Fibroblast of lung (primary cell): ENCODE measurements around the gene FBXO39. TPM values are rescaled to one million over a fixed set of nuclear protein-coding genes. Genes with fewer than 3 reads are reported as not detected.

Experiments used
- DNase-seq, 2 donors: peaks; one replicate each; pipeline versions ENCODE4 v3.0.0 to v3.0.0-alpha.2; 2010; ENCODE audit warnings: low read depth in 2 of 2
- H2AFZ ChIP-seq: 2 replicates; pipeline ENCODE4 v1.5.1; 2012; ENCODE audit warnings: low read length, control low read depth, inconsistent platforms
- H3K27ac ChIP-seq: 2 replicates; pipeline ENCODE4 v1.5.1; 2011; ENCODE audit warnings: low read length, control low read depth; ENCODE audit not compliant: insufficient read depth
- H3K27me3 ChIP-seq: 2 replicates; pipeline ENCODE4 v1.5.1; 2011; ENCODE audit warnings: mild to moderate bottlenecking, low read length; ENCODE audit not compliant: control insufficient read depth, insufficient read depth
- H3K36me3 ChIP-seq: 2 replicates; pipeline ENCODE4 v1.5.1; 2011; ENCODE audit warnings: low read length; ENCODE audit not compliant: control insufficient read depth, insufficient read depth
- H3K4me1 ChIP-seq: 2 replicates; pipeline ENCODE4 v1.5.1; 2011; ENCODE audit warnings: low read length; ENCODE audit not compliant: control insufficient read depth, insufficient read depth; ENCODE audit errors: extremely low read depth
- H3K4me2 ChIP-seq: 2 replicates; pipeline ENCODE4 v1.5.1; 2011; ENCODE audit warnings: low read length, control low read depth; ENCODE audit not compliant: insufficient read depth; ENCODE audit errors: extremely low read depth
- H3K4me3 ChIP-seq, 4 experiments: fragments of 200-600 bp in 1 of 4; sonication (generic) in 1 of 4; replicated peaks in 1 of 4; 2 replicates each; pipeline ENCODE4 v1.5.1; 2011 to 2016; ENCODE audit warnings: low read length in 4 of 4, low read depth in 3 of 4, mild to moderate bottlenecking in 3 of 4, control low read depth in 2 of 4, inconsistent platforms in 1 of 4, mixed read lengths in 1 of 4; ENCODE audit not compliant: insufficient read depth in 1 of 4; ENCODE audit errors: control extremely low read depth in 1 of 4
- H3K79me2 ChIP-seq: 2 replicates; pipeline ENCODE4 v1.5.1; 2012; ENCODE audit warnings: mild to moderate bottlenecking, low read length, inconsistent platforms; ENCODE audit not compliant: control insufficient read depth, insufficient read depth
- H3K9ac ChIP-seq: 2 replicates; pipeline ENCODE4 v1.5.1; 2011; ENCODE audit warnings: mild to moderate bottlenecking, low read length, control low read depth; ENCODE audit not compliant: insufficient read depth
- H3K9me3 ChIP-seq: 2 replicates; pipeline ENCODE4 v1.5.1; 2012; ENCODE audit warnings: low read depth, low read length; ENCODE audit not compliant: control insufficient read depth, insufficient read depth
- H4K20me1 ChIP-seq: 2 replicates; pipeline ENCODE4 v1.5.1; 2011; ENCODE audit warnings: low read length; ENCODE audit not compliant: control insufficient read depth, insufficient read depth; ENCODE audit errors: extremely low read depth
- EZH2 ChIP-seq: IDR thresholded peaks from 2 replicates; pipeline ENCODE4 v1.5.1; 2012; ENCODE audit warnings: low read length, control low read depth, mild to moderate bottlenecking; ENCODE audit errors: missing control alignments
- polyA plus RNA-seq, 2 donors: library from polyadenylated mRNA; depleted of rRNA in 1 of 2; stranded (reverse) in 1 of 2; unstranded in 1 of 2; fragments of >200 nt; gene quantifications; 2 replicates each; pipeline ENCODE4 v1.2.1, GENCODE V29; 2011 to 2012; ENCODE audit warnings: missing spikeins in 1 of 2
- total RNA-seq: library from RNA; depleted of rRNA; stranded (reverse); fragments of >200 nt; gene quantifications from 2 replicates; pipeline ENCODE4 v1.2.1, GENCODE V29; 2014
- TF ChIP-seq, protein P1 (sequence below), 2 donors: IDR thresholded peaks in 1 of 2; conservative IDR thresholded peaks in 1 of 2; 1 replicate in 1 of 2; 2 replicates in 1 of 2; pipeline ENCODE4 v1.5.1; 2011 to 2012; ENCODE audit warnings: low read length in 2 of 2, control low read depth in 1 of 2, inconsistent platforms in 1 of 2, low read depth in 1 of 2, mild to moderate bottlenecking in 1 of 2

FBXO39 gene
- total and polyA plus RNA-seq, 2 donors (not counting 1 experiment from before 2014, with no cell fraction given), result 0.10 to 0.66 TPM

DNA sequence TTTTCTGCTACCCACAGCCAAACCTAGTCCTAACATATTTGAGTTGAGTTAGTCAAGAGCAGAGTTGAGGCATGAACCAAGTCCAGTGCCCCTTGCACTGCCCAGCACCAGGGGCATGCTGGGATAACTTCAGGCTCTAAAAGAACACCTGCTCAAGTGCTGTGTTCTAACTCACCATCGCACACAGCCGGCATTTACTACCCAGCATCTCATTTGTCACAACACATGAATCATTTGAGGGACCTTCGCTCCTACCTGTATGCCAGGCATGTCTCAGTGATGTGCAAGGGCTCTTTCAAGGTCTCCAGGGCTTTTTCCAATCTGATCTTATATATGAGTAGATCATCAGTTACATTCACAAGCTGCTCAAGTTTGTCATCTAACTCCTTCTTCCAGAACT lies 42.9 kb downstream of the FBXO39 start:
- no peak for TF ChIP-seq EZH2
- TF ChIP-seq, protein P1, sequence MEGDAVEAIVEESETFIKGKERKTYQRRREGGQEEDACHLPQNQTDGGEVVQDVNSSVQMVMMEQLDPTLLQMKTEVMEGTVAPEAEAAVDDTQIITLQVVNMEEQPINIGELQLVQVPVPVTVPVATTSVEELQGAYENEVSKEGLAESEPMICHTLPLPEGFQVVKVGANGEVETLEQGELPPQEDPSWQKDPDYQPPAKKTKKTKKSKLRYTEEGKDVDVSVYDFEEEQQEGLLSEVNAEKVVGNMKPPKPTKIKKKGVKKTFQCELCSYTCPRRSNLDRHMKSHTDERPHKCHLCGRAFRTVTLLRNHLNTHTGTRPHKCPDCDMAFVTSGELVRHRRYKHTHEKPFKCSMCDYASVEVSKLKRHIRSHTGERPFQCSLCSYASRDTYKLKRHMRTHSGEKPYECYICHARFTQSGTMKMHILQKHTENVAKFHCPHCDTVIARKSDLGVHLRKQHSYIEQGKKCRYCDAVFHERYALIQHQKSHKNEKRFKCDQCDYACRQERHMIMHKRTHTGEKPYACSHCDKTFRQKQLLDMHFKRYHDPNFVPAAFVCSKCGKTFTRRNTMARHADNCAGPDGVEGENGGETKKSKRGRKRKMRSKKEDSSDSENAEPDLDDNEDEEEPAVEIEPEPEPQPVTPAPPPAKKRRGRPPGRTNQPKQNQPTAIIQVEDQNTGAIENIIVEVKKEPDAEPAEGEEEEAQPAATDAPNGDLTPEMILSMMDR (conservative IDR thresholded peaks at IDR 0.05 in 1 of 2, IDR thresholded peaks at IDR 0.05 in 1 of 2; ENCODE audit: low read depth in 1 of 2, low read length in 2 of 2), result no peak
- Histone ChIP-seq H3K27me3 (no peaks in the 10 kb centered on the region), H3K4me1 (no peaks in the 10 kb centered on the region), H3K79me2 (no peaks in the 10 kb centered on the region), H3K36me3 (no peaks in the 10 kb centered on the region), H3K9me3 (no peaks in the 10 kb centered on the region), H3K27ac (no peak overlapping the region), H3K4me2 (no peak overlapping the region), H2AFZ (no peak overlapping the region), H3K4me3 (no peak overlapping the region), H3K9ac (no peak overlapping the region), H4K20me1 (no peaks in the 10 kb centered on the region)
- DNase-seq, result no peak

DNA sequence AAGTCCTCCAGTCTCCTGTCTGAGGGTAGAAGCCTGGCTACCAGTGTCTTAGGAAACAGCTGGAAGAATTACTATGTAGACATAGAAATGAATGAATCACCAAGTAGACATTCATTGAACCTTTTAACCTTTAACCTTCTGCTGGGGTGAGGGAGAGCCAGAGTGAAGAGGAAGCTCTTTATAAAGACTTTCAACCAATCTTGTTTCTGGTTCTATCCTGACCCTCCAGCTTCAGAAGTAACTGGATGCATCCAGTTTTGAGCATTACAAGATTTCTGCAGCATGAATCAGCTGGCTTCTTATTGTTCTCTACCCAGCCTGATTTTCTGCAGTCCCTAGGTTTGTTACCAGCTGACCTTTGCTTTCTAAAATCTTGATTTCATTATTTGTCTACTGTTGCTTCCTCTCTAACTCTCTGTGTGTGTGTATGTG lies 47.0 kb downstream of the FBXO39 start:
- no peak overlapping the region for H3K4me2 ChIP-seq
- H3K27ac ChIP-seq, result no peak overlapping the region

DNA sequence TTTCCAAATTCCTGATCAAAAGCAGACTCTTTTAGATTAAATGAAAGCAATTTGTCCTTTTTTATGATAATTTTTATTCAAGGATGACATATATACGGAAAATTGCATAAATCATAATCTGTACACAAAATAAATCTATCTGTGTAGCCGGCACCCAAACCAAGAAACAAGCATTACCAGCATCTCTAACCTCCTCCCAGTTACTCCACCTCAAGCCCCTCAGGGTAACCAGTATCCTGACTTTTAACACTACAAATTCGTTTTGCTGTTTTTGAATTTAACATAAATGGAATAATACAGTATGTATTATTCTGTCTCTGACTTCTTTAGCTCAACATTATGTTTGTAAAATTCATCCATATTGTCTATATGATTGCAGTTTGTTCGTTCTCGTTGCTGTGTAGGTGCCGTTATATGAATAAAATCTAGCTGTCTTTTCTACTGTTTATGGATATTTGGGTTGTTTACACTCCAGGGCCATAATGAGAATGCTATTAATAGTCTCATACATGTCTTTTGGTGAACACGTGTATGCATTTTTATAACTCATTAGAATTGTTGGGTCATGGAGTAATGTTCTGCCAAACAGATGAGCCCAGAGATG lies 54.5 kb downstream of the FBXO39 start:
- H3K9ac ChIP-seq, result no peak overlapping the region
- no peak for DNase-seq
- peaks cover 18% of the 10 kb centered on the region for H3K27me3 ChIP-seq
- H3K79me2 ChIP-seq, result no peaks in the 10 kb centered on the region
- TF ChIP-seq, protein P1 (conservative IDR thresholded peaks at IDR 0.05 in 1 of 2, IDR thresholded peaks at IDR 0.05 in 1 of 2; ENCODE audit: low read depth in 1 of 2, low read length in 2 of 2), result no peak
- no peak for TF ChIP-seq EZH2
- H4K20me1 ChIP-seq, result no peaks in the 10 kb centered on the region
- H3K4me2 ChIP-seq, result no peak overlapping the region
- H2AFZ ChIP-seq, result no peak overlapping the region
- no peaks in the 10 kb centered on the region for H3K36me3 ChIP-seq
- H3K4me3 ChIP-seq, result no peak overlapping the region
- H3K9me3 ChIP-seq, result no peaks in the 10 kb centered on the region
- H3K27ac ChIP-seq, result no peak overlapping the region
- H3K4me1 ChIP-seq, result no peaks in the 10 kb centered on the region

More for the DNA sequence above, 47.0 kb downstream of the FBXO39 start:
- Histone ChIP-seq H2AFZ (no peak overlapping the region), H3K4me1 (no peaks in the 10 kb centered on the region), H4K20me1 (no peaks in the 10 kb centered on the region), H3K79me2 (no peaks in the 10 kb centered on the region), H3K9ac (no peak overlapping the region), H3K36me3 (no peaks in the 10 kb centered on the region), H3K27me3 (no peaks in the 10 kb centered on the region), H3K4me3 (no peak overlapping the region), H3K9me3 (no peaks in the 10 kb centered on the region)
- TF ChIP-seq EZH2, result no peak
- TF ChIP-seq, protein P1 (conservative IDR thresholded peaks at IDR 0.05 in 1 of 2, IDR thresholded peaks at IDR 0.05 in 1 of 2; ENCODE audit: low read depth in 1 of 2, low read length in 2 of 2), result no peak
- peak; percentile 12 to 75 for DNase-seq
